Gastrocnemius medialis (tissue), 4 donors: ENCODE data around the gene MAU2. TPM values are rescaled to one million over a fixed set of nuclear protein-coding genes. Genes with fewer than 3 reads are reported as not detected.

Source experiments
- ATAC-seq, 2 donors: fragments of 150-250 bp; one replicate each; pipeline ENCODE4 v1.9.1; 2016
- DNase-seq, 2 donors: peaks; one replicate each; pipeline ENCODE4 v3.0.0-alpha.2; 2019
- H3K27ac ChIP-seq, 4 donors: fragments of 200-600 bp; sonication (generic); 1 replicate in 1 of 4; 2 replicates in 3 of 4; pipeline ENCODE4 v1.5.1; 2016 to 2018; ENCODE audit warnings: mild to moderate bottlenecking in 2 of 4, moderate library complexity in 1 of 4
- H3K27me3 ChIP-seq, 3 donors: fragments of 200-600 bp; sonication (generic) in 2 of 3; 1 replicate in 1 of 3; 2 replicates in 2 of 3; pipeline versions ENCODE4 v1.5.1 to v1.6.0; 2016 to 2019; ENCODE audit warnings: mild to moderate bottlenecking in 1 of 3, moderate library complexity in 1 of 3
- H3K36me3 ChIP-seq, 2 donors: fragments of 200-600 bp; sonication (generic) in 1 of 2; one replicate each; pipeline ENCODE4 v1.5.1; 2017 to 2018
- H3K4me1 ChIP-seq, 2 donors: fragments of 200-600 bp; sonication (generic) in 1 of 2; one replicate each; pipeline ENCODE4 v1.5.1; 2016 to 2017; ENCODE audit warnings: mild to moderate bottlenecking in 2 of 2
- H3K4me3 ChIP-seq, 4 donors: fragments of 200-600 bp; sonication (generic) in 3 of 4; 1 replicate in 1 of 4; 2 replicates in 3 of 4; pipeline ENCODE4 v1.5.1; 2016 to 2019; ENCODE audit warnings: mild to moderate bottlenecking in 2 of 4
- H3K9me3 ChIP-seq, 3 donors: fragments of 200-600 bp; sonication (generic) in 2 of 3; 1 replicate in 1 of 3; 2 replicates in 2 of 3; pipeline ENCODE4 v1.5.1; 2016 to 2019
- CTCF ChIP-seq, 5 experiments: fragments of 450-650 bp in 3 of 5; fragments of 200-600 bp in 2 of 5; sonication (generic) in 2 of 5; IDR thresholded peaks in 4 of 5; conservative IDR thresholded peaks in 1 of 5; 1 replicate in 4 of 5; 2 replicates in 1 of 5; pipeline ENCODE4 v1.5.1; 2016 to 2019; ENCODE audit warnings: antibody characterized with exemption in 5 of 5, mild to moderate bottlenecking in 3 of 5, moderate library complexity in 3 of 5
- POLR2A ChIP-seq, 2 donors: fragments of 450-650 bp; IDR thresholded peaks; one replicate each; pipeline ENCODE4 v1.6.1; 2017; ENCODE audit warnings: antibody characterized with exemption in 2 of 2, mild to moderate bottlenecking in 2 of 2, moderate library complexity in 2 of 2
- in situ Hi-C, 4 donors: fragments of 200-750 bp; cut with MboI; loops; one replicate each; pipeline versions ENCODE4 v1.15.0 to v1.8.0; 2017; ENCODE audit warnings: low sequenced_read_pairs in 4 of 4
- intact Hi-C: fragments of 100-400 bp; cut with DNase I; formaldehyde crosslinking; loops from one replicate; pipeline ENCODE4 v1.15.1; 2023; ENCODE audit warnings: low total_unique reads
- total RNA-seq, 4 donors: library from RNA; depleted of rRNA; stranded (reverse); fragments of >200 nt; gene quantifications; one replicate each; pipeline versions ENCODE4 v1.1.0 to v1.2.3, GENCODE V29; 2016

Gene MAU2
- total RNA-seq, 4 donors from 2014 or later = 31.3 to 48.5 (median 41.7) TPM

- Histone ChIP-seq H3K27me3 (peaks cover 0 to 10% (median 8%) of the 10 kb centered on the region in 3 donors), H3K4me3 (no peak overlapping the region), H3K36me3 (peaks cover 0 to 46% of the 10 kb centered on the region in 2 donors), H3K27ac (no peak overlapping the region), H3K9me3 (no peaks in the 10 kb centered on the region), H3K4me1 (peaks cover 0 to 3% of the 10 kb centered on the region in 2 donors)
- in situ Hi-C loops = no loop called here
- TF ChIP-seq CTCF (IDR thresholded peaks at IDR 0.05 in 4 of 5, conservative IDR thresholded peaks at IDR 0.05 in 1 of 5) (no peak), POLR2A (IDR thresholded peaks at IDR 0.05) (no peak)
- intact Hi-C loops = no loop called here
- no peak for ATAC-seq
- DNase-seq = no peak
Observed at GRCh38 chr19:19276386-19276785, 44.2 kb upstream of the MAU2 start.

- Histone ChIP-seq H3K27ac (no peak overlapping the region), H3K4me1 (peaks cover 0 to 3% of the 10 kb centered on the region in 2 donors), H3K36me3 (peaks cover 0 to 51% of the 10 kb centered on the region in 2 donors), H3K9me3 (no peaks in the 10 kb centered on the region), H3K4me3 (no peak overlapping the region), H3K27me3 (peaks cover 0 to 10% (median 8%) of the 10 kb centered on the region in 3 donors)
- intact Hi-C loops (no loop called here), in situ Hi-C loops (no loop called here)
- no peak for DNase-seq
- no peak for ATAC-seq
- TF ChIP-seq CTCF (IDR thresholded peaks at IDR 0.05 in 4 of 5, conservative IDR thresholded peaks at IDR 0.05 in 1 of 5) (no peak), POLR2A (IDR thresholded peaks at IDR 0.05) (no peak)
Observed at GRCh38 chr19:19276851-19277250, 43.8 kb upstream of the MAU2 start.

- in situ Hi-C loops = no loop called here
- no peak overlapping the region for H3K27ac ChIP-seq
- H3K9me3 ChIP-seq = no peaks in the 10 kb centered on the region
- no peak for DNase-seq
- ATAC-seq = no peak
- no peaks in the 10 kb centered on the region for H3K4me1 ChIP-seq
- H3K4me3 ChIP-seq = no peak overlapping the region
- H3K36me3 ChIP-seq = peaks cover 0 to 63% of the 10 kb centered on the region in 2 donors
- intact Hi-C loops = no loop called here
- TF ChIP-seq CTCF (IDR thresholded peaks at IDR 0.05 in 4 of 5, conservative IDR thresholded peaks at IDR 0.05 in 1 of 5) = no peak
- TF ChIP-seq POLR2A (IDR thresholded peaks at IDR 0.05) = no peak
- H3K27me3 ChIP-seq = peaks cover 0 to 3% (median 2%) of the 10 kb centered on the region in 3 donors
Observed at GRCh38 chr19:19278315-19278714, 42.3 kb upstream of the MAU2 start.

- H3K4me1 ChIP-seq = no peaks in the 10 kb centered on the region
- H3K9me3 ChIP-seq = no peaks in the 10 kb centered on the region
- DNase-seq = no peak
- H3K36me3 ChIP-seq = peaks cover 0 to 70% of the 10 kb centered on the region in 2 donors
- no peaks in the 10 kb centered on the region for H3K27me3 ChIP-seq
- TF ChIP-seq CTCF (IDR thresholded peaks at IDR 0.05 in 4 of 5, conservative IDR thresholded peaks at IDR 0.05 in 1 of 5) (no peak), POLR2A (IDR thresholded peaks at IDR 0.05) (no peak)
- intact Hi-C loops = no loop called here
- H3K27ac ChIP-seq = no peak overlapping the region
- no peak for ATAC-seq
- no peak overlapping the region for H3K4me3 ChIP-seq
- in situ Hi-C loops = no loop called here
Observed at GRCh38 chr19:19279062-19279612, 41.5 kb upstream of the MAU2 start.

GRCh38 chr19:19279853-19280252, 40.8 kb upstream of the MAU2 start:
- in situ Hi-C loops = no loop called here
- DNase-seq (no peak), ATAC-seq (no peak)
- Histone ChIP-seq H3K4me1 (no peaks in the 10 kb centered on the region), H3K9me3 (no peaks in the 10 kb centered on the region), H3K4me3 (no peak overlapping the region), H3K27ac (no peak overlapping the region), H3K36me3 (peaks cover 0 to 75% of the 10 kb centered on the region in 2 donors), H3K27me3 (no peaks in the 10 kb centered on the region)
- intact Hi-C loops = no loop called here
- no peak for TF ChIP-seq CTCF (IDR thresholded peaks at IDR 0.05 in 4 of 5, conservative IDR thresholded peaks at IDR 0.05 in 1 of 5)
- no peak for TF ChIP-seq POLR2A (IDR thresholded peaks at IDR 0.05)
